A549 (cell line): ENCODE results near the gene ZNF275. TPM values are rescaled to one million over a fixed set of nuclear protein-coding genes. Genes with fewer than 3 reads are reported as not detected.
A peak's percentile ranks its signal among the peaks of the same experiment; 100 is the strongest.

Source experiments
- ATAC-seq, 2 experiments: fragments of 200-7000 bp in 1 of 2; fragments of >200 bp in 1 of 2; cut with Nextera tagmentation in 1 of 2; cut with Tn5 transposase in 1 of 2; 3 replicates each; pipeline versions ENCODE4 v1.8.0 to v1.9.1; 2018 to 2020; ENCODE audit warnings: mild to moderate bottlenecking in 1 of 2, moderate library complexity in 1 of 2
- CTCF ChIA-PET: fragments of 300-600 bp; sonication (Branson Sonifier 250); formaldehyde crosslinking; extraction: SDS; loops from one replicate; lab custom pipeline; 2021; ENCODE audit warnings: antibody characterized with exemption, inconsistent platforms; lab: Yijun Ruan, JAX
- POLR2A ChIA-PET: fragments of 350-600 bp; formaldehyde crosslinking; extraction: SDS; loops from one replicate; lab custom pipeline; 2021; ENCODE audit warnings: antibody characterized with exemption, inconsistent platforms; lab: Yijun Ruan, JAX
- DNase-seq, 2 experiments: peaks; one replicate each; pipeline versions ENCODE4 v3.0.0 to v3.0.0-alpha.2; 2011 to 2016; ENCODE audit warnings: low read depth in 1 of 2, low spot score in 1 of 2
- FAIRE-seq: peaks from 2 replicates; lab custom pipeline; 2011; peaks lifted over from hg19 to GRCh38; lab: Jason Lieb, UNC
- H3K27ac ChIP-seq, 2 experiments: fragments of >200 bp; sonication (Bioruptor Twin); formaldehyde crosslinking; 3 replicates each; pipeline ENCODE4 v1.5.1; 2016 to 2017
- H3K4me1 ChIP-seq: fragments of >200 bp; sonication (Bioruptor Twin); formaldehyde crosslinking; 3 replicates; pipeline ENCODE4 v1.6.1; 2016
- H3K4me2 ChIP-seq: fragments of >200 bp; sonication (Bioruptor Twin); formaldehyde crosslinking; 3 replicates; pipeline ENCODE4 v1.6.1; 2016
- H3K4me3 ChIP-seq: fragments of >200 bp; sonication (Bioruptor Twin); formaldehyde crosslinking; 3 replicates; pipeline ENCODE4 v1.5.1; 2016
- H3K9me3 ChIP-seq: fragments of >200 bp; sonication (Bioruptor Twin); formaldehyde crosslinking; 3 replicates; pipeline ENCODE4 v1.6.1; 2016
- CBX2 ChIP-seq: fragments of 200-600 bp; sonication (generic); IDR thresholded peaks from 2 replicates; pipeline ENCODE4 v1.6.1; 2016; ENCODE audit warnings: low read depth, mild to moderate bottlenecking, borderline replicate concordance
- CHD4 ChIP-seq: fragments of 200-600 bp; sonication (generic); IDR thresholded peaks from 2 replicates; pipeline ENCODE4 v1.6.1; 2016; ENCODE audit warnings: antibody characterized with exemption, mild to moderate bottlenecking, borderline replicate concordance
- ELK1 ChIP-seq: fragments of 150-350 bp; IDR thresholded peaks from 2 replicates; pipeline ENCODE4 v1.6.1; 2014; ENCODE audit warnings: low read depth, mild to moderate bottlenecking, low read length
- ESRRA ChIP-seq: fragments of 150-350 bp; IDR thresholded peaks from 2 replicates; pipeline ENCODE4 v1.6.1; 2014; ENCODE audit warnings: mild to moderate bottlenecking, low read length, borderline replicate concordance
- GATA3 ChIP-seq: IDR thresholded peaks from 2 replicates; pipeline ENCODE4 v1.6.1; 2012; ENCODE audit warnings: borderline replicate concordance
- HMGXB4 ChIP-seq: fragments of 250-450 bp; sonication (Bioruptor Pico); IDR thresholded peaks from 2 replicates; pipeline ENCODE4 v1.5.0; 2021; ENCODE audit warnings: mild to moderate bottlenecking, moderate library complexity, borderline replicate concordance
- HOXB5 ChIP-seq: fragments of 250-450 bp; sonication (Bioruptor Pico); IDR thresholded peaks from 2 replicates; pipeline ENCODE4 v1.5.0; 2020; ENCODE audit warnings: mild to moderate bottlenecking, moderate library complexity
- JUN ChIP-seq, 2 experiments: fragments of >200 bp; sonication (Bioruptor Twin); formaldehyde crosslinking; IDR thresholded peaks; 2 replicates in 1 of 2; 3 replicates in 1 of 2; pipeline ENCODE4 v1.6.1; 2016 to 2017
- KDM5A ChIP-seq: fragments of 200-600 bp; sonication (generic); IDR thresholded peaks from 2 replicates; pipeline ENCODE4 v1.6.1; 2016; ENCODE audit warnings: antibody characterized with exemption, mild to moderate bottlenecking
- MAZ ChIP-seq: fragments of 150-350 bp; IDR thresholded peaks from 2 replicates; pipeline ENCODE4 v1.6.1; 2014; ENCODE audit warnings: antibody characterized with exemption, low read depth, low read length, borderline replicate concordance
- NR3C1 ChIP-seq: fragments of >200 bp; sonication (Bioruptor Twin); formaldehyde crosslinking; IDR thresholded peaks from 3 replicates; pipeline ENCODE4 v1.6.1; 2017
- RARB ChIP-seq: fragments of 250-450 bp; sonication (Bioruptor Pico); IDR thresholded peaks from 2 replicates; pipeline ENCODE4 v1.8.0; 2021; ENCODE audit warnings: mild to moderate bottlenecking, moderate library complexity
- RCOR1 ChIP-seq: fragments of 150-350 bp; IDR thresholded peaks from 2 replicates; pipeline ENCODE4 v1.6.1; 2014; ENCODE audit warnings: antibody characterized with exemption, low read length, low read depth
- TP53 ChIP-seq: fragments of 250-450 bp; sonication (Bioruptor Pico); IDR thresholded peaks from 2 replicates; pipeline ENCODE4 v1.5.0; 2021; ENCODE audit warnings: mild to moderate bottlenecking, moderate library complexity
- WGBS: methylation state at CpG from one replicate; pipeline ENCODE4 v1.1.6; 2017; ENCODE audit errors: missing lambda C conversion rate; 5-methylcytosine and 5-hydroxymethylcytosine counted together
- polyA plus RNA-seq, 4 experiments: library from polyadenylated mRNA; depleted of rRNA in 3 of 4; stranded (reverse); fragments of >200 nt; fragmentation: RNase III in 1 of 4; extraction: RNeasy Plus Mini Kit Qiagen cat#74134 plus additional on column Dnase treatment in 1 of 4; gene quantifications; 2 replicates in 3 of 4; 3 replicates in 1 of 4; pipeline ENCODE4 v1.2.3, GENCODE V29; 2011 to 2017
- TF ChIP-seq, protein P1 (sequence below): IDR thresholded peaks from 2 replicates; pipeline ENCODE4 v1.6.1; 2012
- TF ChIP-seq, protein P2 (sequence below): fragments of >200 bp; sonication (Bioruptor Twin); formaldehyde crosslinking; IDR thresholded peaks from 3 replicates; pipeline ENCODE4 v1.6.1; 2016
- TF ChIP-seq, protein P3 (sequence below): fragments of 450-650 bp; IDR thresholded peaks from 2 replicates; pipeline ENCODE4 v1.6.1; 2014; ENCODE audit warnings: antibody characterized with exemption

The ZNF275 gene
- polyA plus RNA-seq, 2 of the 4 experiments (the other 2 are of a cell fraction), result 3.2 to 6.5 TPM

DNA sequence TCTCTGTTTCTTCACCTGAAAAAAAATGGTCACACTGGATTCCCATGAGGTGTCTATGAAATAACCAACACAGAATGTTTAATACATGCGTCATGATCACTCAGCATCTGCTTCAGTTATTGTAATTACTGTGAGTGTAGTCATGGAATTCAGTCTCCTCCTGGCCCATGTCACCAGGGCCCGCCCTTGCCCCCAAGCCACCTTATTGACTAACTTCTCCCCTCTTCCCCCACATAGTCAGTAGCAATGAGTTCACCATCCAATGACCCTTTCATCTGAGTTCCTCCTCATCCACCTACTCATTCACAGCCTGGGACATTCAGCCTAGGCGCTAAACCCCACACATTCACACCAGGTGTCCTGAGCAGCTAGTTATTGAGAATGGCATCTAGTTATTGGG lies 28.0 kb upstream of the ZNF275 start:
- TF ChIP-seq, protein P1, sequence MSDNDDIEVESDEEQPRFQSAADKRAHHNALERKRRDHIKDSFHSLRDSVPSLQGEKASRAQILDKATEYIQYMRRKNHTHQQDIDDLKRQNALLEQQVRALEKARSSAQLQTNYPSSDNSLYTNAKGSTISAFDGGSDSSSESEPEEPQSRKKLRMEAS, result no peak
- TF ChIP-seq GATA3 (no peak), RCOR1 (no peak), HMGXB4 (CRISPR knock-in tag) (no peak), CHD4 (no peak), ELK1 (no peak), CBX2 (no peak), KDM5A (no peak), MAZ (no peak), NR3C1 (no peak), JUN (IDR thresholded peaks at IDR 0.05) (no peak)
- TF ChIP-seq, protein P2, sequence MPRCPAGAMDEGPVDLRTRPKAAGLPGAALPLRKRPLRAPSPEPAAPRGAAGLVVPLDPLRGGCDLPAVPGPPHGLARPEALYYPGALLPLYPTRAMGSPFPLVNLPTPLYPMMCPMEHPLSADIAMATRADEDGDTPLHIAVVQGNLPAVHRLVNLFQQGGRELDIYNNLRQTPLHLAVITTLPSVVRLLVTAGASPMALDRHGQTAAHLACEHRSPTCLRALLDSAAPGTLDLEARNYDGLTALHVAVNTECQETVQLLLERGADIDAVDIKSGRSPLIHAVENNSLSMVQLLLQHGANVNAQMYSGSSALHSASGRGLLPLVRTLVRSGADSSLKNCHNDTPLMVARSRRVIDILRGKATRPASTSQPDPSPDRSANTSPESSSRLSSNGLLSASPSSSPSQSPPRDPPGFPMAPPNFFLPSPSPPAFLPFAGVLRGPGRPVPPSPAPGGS, result no peak
- TF ChIP-seq, protein P3, sequence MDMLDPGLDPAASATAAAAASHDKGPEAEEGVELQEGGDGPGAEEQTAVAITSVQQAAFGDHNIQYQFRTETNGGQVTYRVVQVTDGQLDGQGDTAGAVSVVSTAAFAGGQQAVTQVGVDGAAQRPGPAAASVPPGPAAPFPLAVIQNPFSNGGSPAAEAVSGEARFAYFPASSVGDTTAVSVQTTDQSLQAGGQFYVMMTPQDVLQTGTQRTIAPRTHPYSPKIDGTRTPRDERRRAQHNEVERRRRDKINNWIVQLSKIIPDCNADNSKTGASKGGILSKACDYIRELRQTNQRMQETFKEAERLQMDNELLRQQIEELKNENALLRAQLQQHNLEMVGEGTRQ, result no peak
- TF ChIP-seq, all 56 proteins: peak for 0
- no peak overlapping the region for H3K4me2 ChIP-seq
- ATAC-seq, result no peak
- DNase-seq, result no peak
- ChIA-PET CTCF (no interaction called here), POLR2A (no interaction called here)
- 69% methylated on average over 3 of the region's 3 CpGs for WGBS
- no peak overlapping the region for H3K27ac ChIP-seq
- FAIRE-seq, result peak; percentile 96
- H3K4me1 ChIP-seq, result no peaks in the 10 kb centered on the region
- no peak overlapping the region for H3K4me3 ChIP-seq
- no peaks in the 10 kb centered on the region for H3K9me3 ChIP-seq

DNA sequence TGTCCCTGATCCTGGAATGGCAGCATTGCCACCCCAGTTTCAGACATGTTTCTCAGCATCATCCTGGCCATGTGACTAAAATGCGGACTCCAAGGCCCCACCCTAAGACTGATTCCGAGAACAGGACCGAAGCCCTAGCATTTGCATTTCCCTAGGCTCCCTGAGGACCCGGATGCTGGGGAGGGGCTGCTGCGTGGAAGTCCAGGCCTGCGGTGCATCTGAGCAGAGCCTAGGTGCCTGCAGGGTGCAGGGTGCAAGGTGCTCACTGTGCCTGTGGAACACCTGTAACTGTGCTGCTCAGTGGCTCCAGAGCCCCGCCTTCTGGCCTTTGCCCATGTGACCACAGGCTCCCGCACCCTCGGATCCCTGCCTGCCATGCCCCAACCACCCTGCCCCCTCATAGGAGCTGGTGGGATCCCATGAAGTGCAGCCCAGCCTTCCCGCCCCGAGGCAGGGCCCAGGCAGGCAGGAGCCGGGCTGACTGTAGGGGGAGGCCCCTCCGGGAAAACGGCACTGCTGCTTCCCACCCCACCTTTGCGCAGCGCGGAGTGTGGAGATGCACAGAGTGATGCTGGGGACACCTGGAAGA lies 27.3 kb upstream of the ZNF275 start:
- Histone ChIP-seq H3K4me1 (no peaks in the 10 kb centered on the region), H3K9me3 (no peaks in the 10 kb centered on the region), H3K27ac (no peak overlapping the region), H3K4me3 (no peak overlapping the region), H3K4me2 (no peak overlapping the region)
- ATAC-seq, result no peak
- no peak for TF ChIP-seq HOXB5 (CRISPR knock-in tag)
- TF ChIP-seq MAZ, result no peak
- TF ChIP-seq ESRRA, result no peak
- no peak for TF ChIP-seq TP53 (CRISPR knock-in tag)
- TF ChIP-seq RARB, result no peak
- no peak for FAIRE-seq
- ChIA-PET CTCF (no interaction called here), POLR2A (no interaction called here)
- no peak for DNase-seq
- WGBS, result 87% methylated on average over 6 of the region's 17 CpGs
